Lung (tissue), 12 donors: ENCODE data around the gene ADAMTS1. TPM values are rescaled to one million over a fixed set of nuclear protein-coding genes. Genes with fewer than 3 reads are reported as not detected.
"Not testable (repeated sequence)": the region's sequence is repeated elsewhere in the genome, so short reads cannot be mapped to it uniquely, and the experiment has no call there.

Experiments
- ATAC-seq: fragments of 200-7000 bp; cut with Tn5 transposase; one replicate; pipeline ENCODE4 v1.9.1; 2020; ENCODE audit warnings: moderate number of reproducible peaks; ENCODE audit not compliant: insufficient read depth, low FRiP score
- DNase-seq, 3 donors: peaks; one replicate each; pipeline ENCODE4 v3.0.0-alpha.2; 2013 to 2017
- H3K27ac ChIP-seq, 2 donors: one replicate each; pipeline ENCODE4 v1.5.1; 2013; ENCODE audit warnings: mild to moderate bottlenecking in 2 of 2, moderate library complexity in 2 of 2, control low read depth in 1 of 2, inconsistent platforms in 1 of 2, low read depth in 1 of 2, low read length in 1 of 2
- H3K27me3 ChIP-seq, 3 donors: one replicate each; pipeline ENCODE4 v1.5.1; 2013; ENCODE audit warnings: low read length in 2 of 3; ENCODE audit not compliant: control insufficient read depth in 3 of 3, insufficient read depth in 3 of 3
- H3K36me3 ChIP-seq, 4 donors: one replicate each; pipeline ENCODE4 v1.5.1; 2013; ENCODE audit warnings: low read length in 4 of 4, mild to moderate bottlenecking in 1 of 4, moderate library complexity in 1 of 4; ENCODE audit not compliant: control insufficient read depth in 4 of 4, insufficient read depth in 4 of 4
- H3K4me1 ChIP-seq, 5 donors: one replicate each; pipeline ENCODE4 v1.5.1; 2013; ENCODE audit warnings: low read length in 5 of 5, mild to moderate bottlenecking in 2 of 5, moderate library complexity in 1 of 5; ENCODE audit not compliant: control insufficient read depth in 5 of 5, insufficient read depth in 5 of 5
- H3K4me3 ChIP-seq: one replicate; pipeline ENCODE4 v1.5.1; 2013; ENCODE audit warnings: mild to moderate bottlenecking, control low read depth, moderate library complexity
- H3K9ac ChIP-seq, 2 donors: one replicate each; pipeline ENCODE4 v1.5.1; 2013; ENCODE audit warnings: low read length in 2 of 2, control low read depth in 1 of 2; ENCODE audit not compliant: insufficient read depth in 1 of 2
- H3K9me3 ChIP-seq, 4 donors: one replicate each; pipeline ENCODE4 v1.5.1; 2013; ENCODE audit warnings: low read length in 3 of 4, mild to moderate bottlenecking in 1 of 4, moderate library complexity in 1 of 4; ENCODE audit not compliant: control insufficient read depth in 4 of 4, insufficient read depth in 3 of 4
- WGBS, 2 donors: extraction: QIAGEN DNeasy Blood & Tissue Kit; methylation state at CpG; one replicate each; pipeline ENCODE4 v1.1.7; 2013; 5-methylcytosine and 5-hydroxymethylcytosine counted together
- polyA plus RNA-seq, 2 donors: library from polyadenylated mRNA; stranded (reverse); fragments of 200-250 nt; gene quantifications; one replicate each; pipeline ENCODE4 v1.2.1, GENCODE V29; 2013
- total RNA-seq, 2 donors: library from RNA; depleted of rRNA in 1 of 2; stranded (reverse); fragments of >200 nt in 1 of 2; gene quantifications; one replicate each; pipeline ENCODE4 v1.2.1, GENCODE V29; 2014 to 2021
- TF ChIP-seq, protein P1 (sequence below): IDR thresholded peaks from 2 replicates; pipeline ENCODE4 v1.5.1; 2012; ENCODE audit warnings: mild to moderate bottlenecking; ENCODE audit errors: control extremely low read depth, extremely low read depth
- donor health status: control.
- donor health status: control.
- donor health status: Bipolar disorder and iron deficiency.
- donor health status: healthy.
- donor health status: DM: yes; HTN: yes; CAD: no.

ADAMTS1 gene
- total and polyA plus RNA-seq, 4 donors = 15.3 to 165 (median 84.4) TPM

DNA sequence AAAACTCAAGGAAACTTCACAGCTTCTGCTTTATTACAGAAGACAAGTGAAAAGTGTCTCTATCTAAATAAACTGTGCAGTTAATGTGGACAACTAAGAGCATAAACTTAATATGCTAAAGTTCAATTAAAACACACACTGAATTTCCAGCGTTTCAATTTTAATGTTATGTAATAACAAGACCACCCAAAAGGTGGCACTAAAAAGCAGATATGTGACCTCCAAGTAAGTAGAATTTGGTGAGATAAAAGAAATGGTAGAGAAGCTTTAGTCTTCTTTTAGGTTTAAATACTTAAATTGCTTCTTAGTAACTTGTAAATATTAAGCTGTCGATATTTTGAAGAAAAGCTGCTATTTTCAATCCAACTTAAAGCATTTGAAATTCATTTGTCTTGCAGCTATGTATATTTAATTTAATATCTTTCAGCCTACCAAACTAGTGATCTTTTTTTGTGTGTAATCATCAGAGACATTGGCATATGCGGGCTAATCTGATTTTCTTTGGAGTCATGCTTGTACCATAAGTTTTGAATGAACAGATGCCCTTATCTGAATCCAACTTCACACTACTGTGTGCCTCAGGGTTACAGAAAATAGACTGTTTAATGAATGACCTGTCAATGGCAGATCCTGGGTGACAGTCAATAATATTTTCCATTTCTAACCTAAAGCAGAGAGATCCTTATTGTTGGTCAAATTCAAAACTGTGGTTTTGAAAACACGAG is 36.5 kb upstream of the ADAMTS1 start:
- 49 to 60% methylated on average over 4 of the region's 4 CpGs for WGBS, 2 donors
- ATAC-seq = no peak
- DNase-seq = peak in 2 of 3 donors; percentile 59 to 62
- H3K9me3 ChIP-seq = no peaks in the 10 kb centered on the region
- no peaks in the 10 kb centered on the region for H3K4me1 ChIP-seq
- TF ChIP-seq, protein P1, sequence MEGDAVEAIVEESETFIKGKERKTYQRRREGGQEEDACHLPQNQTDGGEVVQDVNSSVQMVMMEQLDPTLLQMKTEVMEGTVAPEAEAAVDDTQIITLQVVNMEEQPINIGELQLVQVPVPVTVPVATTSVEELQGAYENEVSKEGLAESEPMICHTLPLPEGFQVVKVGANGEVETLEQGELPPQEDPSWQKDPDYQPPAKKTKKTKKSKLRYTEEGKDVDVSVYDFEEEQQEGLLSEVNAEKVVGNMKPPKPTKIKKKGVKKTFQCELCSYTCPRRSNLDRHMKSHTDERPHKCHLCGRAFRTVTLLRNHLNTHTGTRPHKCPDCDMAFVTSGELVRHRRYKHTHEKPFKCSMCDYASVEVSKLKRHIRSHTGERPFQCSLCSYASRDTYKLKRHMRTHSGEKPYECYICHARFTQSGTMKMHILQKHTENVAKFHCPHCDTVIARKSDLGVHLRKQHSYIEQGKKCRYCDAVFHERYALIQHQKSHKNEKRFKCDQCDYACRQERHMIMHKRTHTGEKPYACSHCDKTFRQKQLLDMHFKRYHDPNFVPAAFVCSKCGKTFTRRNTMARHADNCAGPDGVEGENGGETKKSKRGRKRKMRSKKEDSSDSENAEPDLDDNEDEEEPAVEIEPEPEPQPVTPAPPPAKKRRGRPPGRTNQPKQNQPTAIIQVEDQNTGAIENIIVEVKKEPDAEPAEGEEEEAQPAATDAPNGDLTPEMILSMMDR = no peak
- no peak overlapping the region for H3K9ac ChIP-seq
- no peak overlapping the region for H3K27ac ChIP-seq
- H3K4me3 ChIP-seq = no peak overlapping the region
- no peaks in the 10 kb centered on the region for H3K27me3 ChIP-seq
- H3K36me3 ChIP-seq = no peaks in the 10 kb centered on the region

- Histone ChIP-seq H3K9ac (no peak overlapping the region), H3K27me3 (no peaks in the 10 kb centered on the region), H3K4me3 (no peak overlapping the region), H3K9me3 (peaks cover 0 to 2% (median 0%) of the 10 kb centered on the region in 4 donors), H3K4me1 (no peaks in the 10 kb centered on the region), H3K27ac (no peak overlapping the region), H3K36me3 (no peaks in the 10 kb centered on the region)
- ATAC-seq (no peak), DNase-seq (no peak)
- WGBS, 2 donors = 54 to 63% methylated on average over 6 of the region's 6 CpGs
- TF ChIP-seq, protein P1 = no peak
These were observed 31.8 kb upstream of the ADAMTS1 start for GRCh38 chr21:26877018-26877417.

DNA sequence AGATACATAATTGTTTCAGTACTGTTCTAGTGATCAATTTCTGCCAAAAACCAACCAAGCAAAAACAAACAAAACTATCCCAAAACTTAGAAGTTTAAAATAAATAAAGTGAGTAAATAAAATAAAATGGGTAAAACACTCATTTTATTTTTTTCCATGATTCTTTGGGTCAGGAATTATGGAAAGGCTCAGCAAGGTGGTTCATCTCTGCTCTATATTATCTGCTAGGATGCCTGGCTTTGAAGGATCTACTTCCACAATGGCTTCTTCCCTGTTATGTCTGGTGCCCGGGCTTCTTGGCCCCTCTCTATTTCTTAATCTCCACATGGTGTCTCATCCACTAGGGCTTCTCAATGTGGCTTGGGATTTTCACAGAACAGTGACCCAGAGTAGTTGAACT is 29.1 kb upstream of the ADAMTS1 start:
- ATAC-seq (no peak), DNase-seq (no peak)
- Histone ChIP-seq H3K9ac (no peak overlapping the region), H3K4me1 (no peaks in the 10 kb centered on the region), H3K36me3 (no peaks in the 10 kb centered on the region), H3K27ac (no peak overlapping the region), H3K27me3 (no peaks in the 10 kb centered on the region), H3K4me3 (no peak overlapping the region), H3K9me3 (peaks cover 0 to 2% (median 0%) of the 10 kb centered on the region in 4 donors)
- TF ChIP-seq, protein P1 = no peak
- 96% methylated on average over 1 of the region's 1 CpG for WGBS, 2 donors

DNA sequence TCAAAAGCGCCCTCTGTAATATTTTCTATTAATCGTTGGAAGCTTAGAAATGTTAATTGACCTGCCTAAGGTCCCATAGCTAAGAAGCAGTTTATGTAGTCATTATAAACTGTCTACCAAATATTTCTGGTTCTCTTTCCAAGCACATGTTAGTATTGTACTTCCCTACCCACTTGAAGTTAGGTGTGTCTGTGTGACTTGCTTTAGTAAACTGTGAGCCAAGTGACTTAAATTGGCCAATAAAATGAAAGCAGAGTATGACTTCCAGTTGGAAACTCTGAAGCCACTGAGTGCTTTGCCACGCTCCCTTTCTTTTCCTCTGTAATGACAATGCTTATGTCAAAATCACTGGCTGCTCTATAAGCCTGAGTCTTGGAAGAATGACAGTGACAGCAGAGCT is 20.6 kb upstream of the ADAMTS1 start:
- H3K9ac ChIP-seq = no peak overlapping the region
- no peaks in the 10 kb centered on the region for H3K36me3 ChIP-seq
- no peaks in the 10 kb centered on the region for H3K4me1 ChIP-seq
- DNase-seq (no peak), ATAC-seq (no peak)
- H3K4me3 ChIP-seq = no peak overlapping the region
- no peak overlapping the region for H3K27ac ChIP-seq
- H3K9me3 ChIP-seq = no peaks in the 10 kb centered on the region
- H3K27me3 ChIP-seq = no peaks in the 10 kb centered on the region
- WGBS, 2 donors = 76 to 94% methylated on average over 3 of the region's 3 CpGs
- TF ChIP-seq, protein P1 = no peak

DNA sequence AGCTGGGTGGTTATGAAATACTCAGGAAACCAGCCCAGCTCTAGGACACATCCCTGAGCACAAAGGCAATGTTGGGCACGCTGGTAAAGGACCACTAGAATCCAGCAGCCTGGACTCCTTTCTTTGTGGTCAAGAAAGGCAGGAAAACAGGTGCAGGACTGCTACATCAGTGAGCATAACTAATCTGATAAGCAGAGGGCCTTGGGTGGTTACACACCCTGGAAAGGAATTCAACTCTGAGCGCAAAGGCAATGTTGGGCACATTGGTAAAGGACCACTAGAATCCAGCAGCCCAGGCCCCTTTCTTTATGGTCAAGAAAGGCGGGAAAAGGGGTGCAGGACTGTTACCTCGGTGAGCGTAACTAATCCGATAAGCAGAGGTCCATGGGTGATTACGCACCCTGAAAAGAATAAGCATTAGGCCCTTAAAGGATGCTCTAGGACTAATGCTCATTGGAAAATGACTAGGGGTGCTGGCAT is 11.7 kb upstream of the ADAMTS1 start:
- H3K27ac ChIP-seq, H3K27me3 ChIP-seq, DNase-seq, H3K9ac ChIP-seq, H3K4me1 ChIP-seq, H3K9me3 ChIP-seq, H3K36me3 ChIP-seq, H3K4me3 ChIP-seq, ATAC-seq: not testable (repeated sequence)
- WGBS, 2 donors = 87 to 96% methylated on average over 7 of the region's 7 CpGs
